Neural cell (in vitro differentiated cells): ENCODE measurements around the gene SPINDOC. TPM values are rescaled to one million over a fixed set of nuclear protein-coding genes. Genes with fewer than 3 reads are reported as not detected.

Experiments
- H2AFZ ChIP-seq: fragments of 200-600, 300-800 bp; sonication (generic), shearing (Covaris generic); 2 replicates; pipeline ENCODE4 v1.6.0; 2014; ENCODE audit warnings: low read depth, mild to moderate bottlenecking, antibody characterized with exemption, low read length, moderate library complexity
- H3F3A ChIP-seq: fragments of 200-600 bp; shearing (Covaris generic); 2 replicates; pipeline ENCODE4 v1.6.1; 2016; ENCODE audit warnings: mild to moderate bottlenecking, moderate library complexity, mixed read lengths, antibody characterized with exemption, low read length; ENCODE audit not compliant: insufficient read depth, poor library complexity, severe bottlenecking
- H3K27ac ChIP-seq: fragments of 200-600, 300-800 bp; sonication (generic), shearing (Covaris generic); 2 replicates; pipeline ENCODE4 v1.5.1; 2014; ENCODE audit warnings: mild to moderate bottlenecking, low read length, moderate library complexity
- H3K27me3 ChIP-seq: fragments of 300-800, 200-600 bp; sonication (generic), shearing (Covaris generic); 2 replicates; pipeline ENCODE4 v1.6.0; 2014; ENCODE audit warnings: mild to moderate bottlenecking, low read depth, low read length, moderate library complexity; ENCODE audit not compliant: insufficient read depth
- H3K36me3 ChIP-seq: fragments of 300-800, 200-600 bp; sonication (generic), shearing (Covaris generic); 2 replicates; pipeline ENCODE4 v1.5.1; 2014; ENCODE audit warnings: mild to moderate bottlenecking, antibody characterized with exemption, low read length, moderate library complexity; ENCODE audit not compliant: insufficient read depth
- H3K4me2 ChIP-seq: fragments of 300-800, 200-600 bp; sonication (generic), shearing (Covaris generic); 2 replicates; pipeline ENCODE4 v1.6.0; 2014; ENCODE audit warnings: mild to moderate bottlenecking, low read length
- H3K4me3 ChIP-seq: fragments of 300-800, 200-600 bp; sonication (generic), shearing (Covaris generic); 2 replicates; pipeline ENCODE4 v1.5.1; 2014; ENCODE audit warnings: mild to moderate bottlenecking, low read length, moderate library complexity
- H3K79me2 ChIP-seq: fragments of 200-600 bp; shearing (Covaris generic); replicated peaks from 2 replicates; pipeline ENCODE4 v1.6.0; 2014; ENCODE audit warnings: mild to moderate bottlenecking, low read length, moderate library complexity; ENCODE audit not compliant: insufficient read depth
- H3K9ac ChIP-seq: fragments of 300-800, 200-600 bp; sonication (generic), shearing (Covaris generic); 2 replicates; pipeline ENCODE4 v1.6.1; 2016; ENCODE audit warnings: mild to moderate bottlenecking, low read length, mixed read lengths
- H3K9me2 ChIP-seq: fragments of 200-600 bp; shearing (Covaris generic); 2 replicates; pipeline ENCODE4 v1.6.1; 2016; ENCODE audit warnings: mild to moderate bottlenecking, low read length, mixed read lengths; ENCODE audit not compliant: insufficient read depth
- H3K9me3 ChIP-seq: fragments of 200-600, 300-800 bp; sonication (generic), shearing (Covaris generic); 2 replicates; pipeline ENCODE4 v1.6.1; 2016; ENCODE audit warnings: mild to moderate bottlenecking, mixed run types, low read length, moderate library complexity, mixed read lengths
- H4K20me1 ChIP-seq: fragments of 200-600 bp; shearing (Covaris generic); 2 replicates; pipeline ENCODE4 v1.6.1; 2016; ENCODE audit warnings: mild to moderate bottlenecking, mixed run types; ENCODE audit not compliant: insufficient read depth
- EP300 ChIP-seq: fragments of 450-650 bp; conservative IDR thresholded peaks from 2 replicates; pipeline ENCODE4 v1.6.1; 2014; ENCODE audit warnings: antibody characterized with exemption, mild to moderate bottlenecking, moderate library complexity; ENCODE audit not compliant: poor library complexity, severe bottlenecking
- EZH2 ChIP-seq: fragments of 200-600, 300-800 bp; shearing (Covaris generic), sonication (generic); IDR thresholded peaks from 2 replicates; pipeline ENCODE4 v1.6.1; 2014; ENCODE audit warnings: antibody characterized with exemption, low read length, borderline replicate concordance, mild to moderate bottlenecking; ENCODE audit not compliant: insufficient read depth, poor library complexity, severe bottlenecking
- MXI1 ChIP-seq: fragments of 450-650 bp; conservative IDR thresholded peaks from 2 replicates; pipeline ENCODE4 v1.6.1; 2014; ENCODE audit warnings: antibody characterized with exemption, mild to moderate bottlenecking; ENCODE audit not compliant: poor library complexity, severe bottlenecking
- POLR2AphosphoS5 ChIP-seq: IDR thresholded peaks from 2 replicates; pipeline ENCODE4 v1.6.1; 2012
- RAD21 ChIP-seq: fragments of 450-650 bp; conservative IDR thresholded peaks from 2 replicates; pipeline ENCODE4 v1.6.1; 2014; ENCODE audit warnings: antibody characterized with exemption, mild to moderate bottlenecking, moderate library complexity
- REST ChIP-seq: IDR thresholded peaks from 2 replicates; pipeline ENCODE4 v1.6.1; 2012; ENCODE audit warnings: borderline replicate concordance
- SMC3 ChIP-seq: fragments of 450-650 bp; conservative IDR thresholded peaks from 2 replicates; pipeline ENCODE4 v1.6.1; 2014; ENCODE audit warnings: antibody characterized with exemption, mild to moderate bottlenecking, moderate library complexity; ENCODE audit not compliant: poor library complexity
- TAF1 ChIP-seq: IDR thresholded peaks from 2 replicates; pipeline ENCODE4 v1.6.1; 2012; ENCODE audit warnings: low read depth
- polyA plus RNA-seq: library from polyadenylated mRNA; depleted of rRNA; stranded (reverse); fragments of >200 nt; gene quantifications from 2 replicates; pipeline ENCODE4 v1.2.3, GENCODE V29; 2014
- TF ChIP-seq, protein P1 (sequence below): fragments of 450-650 bp; IDR thresholded peaks from 2 replicates; pipeline ENCODE4 v1.5.1; 2014; ENCODE audit warnings: antibody characterized with exemption, mild to moderate bottlenecking, moderate library complexity; ENCODE audit not compliant: poor library complexity, severe bottlenecking

SPINDOC gene
- polyA plus RNA-seq, 1 donor from 2014 or later = 20.3 TPM

- Histone ChIP-seq H3K9me2 (no peaks in the 10 kb centered on the region), H3K9ac (no peak overlapping the region), H3K4me3 (no peak overlapping the region), H3K36me3 (peaks cover 4% of the 10 kb centered on the region), H4K20me1 (no peaks in the 10 kb centered on the region), H3K9me3 (no peaks in the 10 kb centered on the region), H3K4me2 (no peak overlapping the region), H3F3A (no peaks in the 10 kb centered on the region), H3K27ac (no peak overlapping the region), H3K27me3 (no peaks in the 10 kb centered on the region), H2AFZ (no peak overlapping the region), H3K79me2 (peaks cover 15% of the 10 kb centered on the region)
- TF ChIP-seq, protein P1, sequence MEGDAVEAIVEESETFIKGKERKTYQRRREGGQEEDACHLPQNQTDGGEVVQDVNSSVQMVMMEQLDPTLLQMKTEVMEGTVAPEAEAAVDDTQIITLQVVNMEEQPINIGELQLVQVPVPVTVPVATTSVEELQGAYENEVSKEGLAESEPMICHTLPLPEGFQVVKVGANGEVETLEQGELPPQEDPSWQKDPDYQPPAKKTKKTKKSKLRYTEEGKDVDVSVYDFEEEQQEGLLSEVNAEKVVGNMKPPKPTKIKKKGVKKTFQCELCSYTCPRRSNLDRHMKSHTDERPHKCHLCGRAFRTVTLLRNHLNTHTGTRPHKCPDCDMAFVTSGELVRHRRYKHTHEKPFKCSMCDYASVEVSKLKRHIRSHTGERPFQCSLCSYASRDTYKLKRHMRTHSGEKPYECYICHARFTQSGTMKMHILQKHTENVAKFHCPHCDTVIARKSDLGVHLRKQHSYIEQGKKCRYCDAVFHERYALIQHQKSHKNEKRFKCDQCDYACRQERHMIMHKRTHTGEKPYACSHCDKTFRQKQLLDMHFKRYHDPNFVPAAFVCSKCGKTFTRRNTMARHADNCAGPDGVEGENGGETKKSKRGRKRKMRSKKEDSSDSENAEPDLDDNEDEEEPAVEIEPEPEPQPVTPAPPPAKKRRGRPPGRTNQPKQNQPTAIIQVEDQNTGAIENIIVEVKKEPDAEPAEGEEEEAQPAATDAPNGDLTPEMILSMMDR = no peak
- TF ChIP-seq EP300 (no peak), MXI1 (no peak), REST (no peak), POLR2AphosphoS5 (no peak)
Measured at GRCh38 chr11:63873311-63873710, 60.1 kb downstream of the SPINDOC start.

DNA sequence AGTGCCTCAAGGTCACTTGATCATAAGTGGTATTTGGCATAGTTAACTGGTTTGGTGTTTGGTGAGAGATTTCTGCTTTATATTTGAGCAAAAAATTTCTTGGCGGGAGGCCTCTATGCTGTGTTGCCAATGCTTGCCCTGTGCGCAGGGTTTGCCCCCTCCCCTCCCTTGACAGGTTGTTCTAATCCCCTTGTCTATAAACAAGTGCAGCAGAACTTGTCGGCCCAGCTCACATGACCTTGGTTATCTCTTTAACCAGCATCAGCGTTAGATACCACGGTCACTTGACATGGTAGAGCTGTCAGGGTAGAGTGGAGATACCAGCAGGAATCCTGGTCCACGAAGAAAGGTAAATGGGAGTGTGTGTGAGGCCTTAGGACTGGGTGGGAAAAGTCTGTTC is 61.3 kb downstream of the SPINDOC start:
- Histone ChIP-seq H3K27ac (no peak overlapping the region), H2AFZ (no peak overlapping the region), H3K27me3 (no peaks in the 10 kb centered on the region), H3K9me2 (no peaks in the 10 kb centered on the region), H3F3A (no peaks in the 10 kb centered on the region), H3K79me2 (peaks cover 13% of the 10 kb centered on the region), H3K9ac (no peak overlapping the region), H3K4me3 (no peak overlapping the region), H3K36me3 (peaks cover 4% of the 10 kb centered on the region), H3K4me2 (no peak overlapping the region), H4K20me1 (no peaks in the 10 kb centered on the region), H3K9me3 (no peaks in the 10 kb centered on the region)
- TF ChIP-seq MXI1 (no peak), REST (no peak), TAF1 (no peak), RAD21 (no peak), SMC3 (no peak), EZH2 (no peak), EP300 (no peak), POLR2AphosphoS5 (no peak)
- TF ChIP-seq, protein P1 = no peak
